Measurements from ENCODE around the gene SPDYE11.
A peak's percentile ranks its signal among the peaks of the same experiment; 100 is the strongest.
"Not testable (repeated sequence)": the region's sequence is repeated elsewhere in the genome, so short reads cannot be mapped to it uniquely, and the experiment has no call there.

The SPDYE11 gene

DNA sequence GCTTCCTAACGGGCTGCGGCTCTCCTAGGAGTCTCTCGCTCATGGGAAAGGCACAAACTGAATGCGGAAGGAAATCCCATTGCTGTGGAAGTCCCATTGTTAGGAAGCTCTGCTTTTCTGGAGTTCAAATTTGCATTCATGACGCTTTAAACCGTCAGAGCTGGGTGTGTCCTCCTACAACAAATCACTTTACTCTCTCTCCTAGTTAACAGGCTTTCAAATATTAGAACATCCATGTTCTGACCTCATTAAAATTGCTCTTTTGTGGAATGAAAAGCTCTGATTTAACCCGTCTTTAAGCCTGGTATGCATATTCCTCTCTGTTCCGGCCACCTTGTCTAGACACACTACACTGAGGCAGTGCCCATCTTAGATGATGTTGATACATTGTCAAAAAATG lies at the start of gene SPDYE11:
Gene SPDYE11, minus strand, starts transcription at position 101 of the 400 bp plus-strand sequence. CDS start 1,800 bp downstream, outside the sequence.
- not testable (repeated sequence) for DNase-seq

GRCh38 chr7:73085938-73086337 lies 28.2 kb upstream of the SPDYE11 start, which contains the start of gene SPDYE9:
Gene SPDYE9 (minus strand): TSS chr7:73086038. CDS start chr7:73084238, 1,800 bp downstream.
- not testable (repeated sequence) for DNase-seq

DNA sequence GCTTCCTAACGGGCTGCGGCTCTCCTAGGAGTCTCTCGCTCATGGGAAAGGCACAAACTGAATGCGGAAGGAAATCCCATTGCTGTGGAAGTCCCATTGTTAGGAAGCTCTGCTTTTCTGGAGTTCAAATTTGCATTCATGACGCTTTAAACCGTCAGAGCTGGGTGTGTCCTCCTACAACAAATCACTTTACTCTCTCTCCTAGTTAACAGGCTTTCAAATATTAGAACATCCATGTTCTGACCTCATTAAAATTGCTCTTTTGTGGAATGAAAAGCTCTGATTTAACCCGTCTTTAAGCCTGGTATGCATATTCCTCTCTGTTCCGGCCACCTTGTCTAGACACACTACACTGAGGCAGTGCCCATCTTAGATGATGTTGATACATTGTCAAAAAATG lies 28.0 kb downstream of the SPDYE11 start, which contains the start of gene SPDYE8:
Gene SPDYE8, minus strand, starts transcription at position 101 of the 400 bp plus-strand sequence. CDS start 1,800 bp downstream, outside the sequence.
- not testable (repeated sequence) for DNase-seq

- DNase-seq = not testable (repeated sequence)
Measured at GRCh38 chr7:73006491-73006890, 51.2 kb downstream of the SPDYE11 start.

DNA sequence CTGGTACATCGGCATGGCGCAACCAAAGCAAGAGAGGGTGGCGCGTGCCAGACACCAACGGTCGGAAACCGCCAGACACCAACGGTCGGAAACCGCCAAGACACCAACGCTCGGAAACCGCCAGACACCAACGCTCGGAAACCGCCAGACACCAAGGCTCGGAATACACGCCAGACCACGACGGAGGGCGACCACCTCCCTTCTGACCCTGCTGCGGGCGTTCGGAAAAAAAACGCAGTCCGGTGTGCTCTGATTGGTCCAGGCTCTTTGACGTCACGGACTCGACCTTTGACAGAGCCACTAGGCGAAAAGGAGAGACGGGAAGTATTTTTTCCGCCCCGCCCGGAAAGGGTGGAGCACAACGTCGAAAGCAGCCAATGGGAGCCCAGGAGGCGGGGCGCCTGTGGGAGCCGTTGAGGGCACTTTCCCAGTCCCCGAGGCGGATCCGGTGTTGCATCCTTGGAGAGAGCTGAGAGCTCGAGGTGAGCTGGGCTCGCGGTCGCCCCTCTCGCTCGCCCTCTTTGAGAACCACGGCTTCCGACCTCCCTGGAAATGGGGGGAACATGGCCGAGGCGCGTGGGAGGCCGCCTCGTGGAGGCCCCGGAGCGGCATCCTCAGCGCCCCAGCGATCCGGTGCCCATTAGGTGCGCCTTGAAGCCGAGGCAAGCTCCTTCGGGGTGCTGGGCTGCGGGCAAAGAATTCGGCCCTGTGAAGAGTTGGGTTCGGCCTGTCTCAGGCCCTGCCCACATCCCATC lies 51.8 kb downstream of the SPDYE11 start:
- peak; percentile 89 for DNase-seq

DNA sequence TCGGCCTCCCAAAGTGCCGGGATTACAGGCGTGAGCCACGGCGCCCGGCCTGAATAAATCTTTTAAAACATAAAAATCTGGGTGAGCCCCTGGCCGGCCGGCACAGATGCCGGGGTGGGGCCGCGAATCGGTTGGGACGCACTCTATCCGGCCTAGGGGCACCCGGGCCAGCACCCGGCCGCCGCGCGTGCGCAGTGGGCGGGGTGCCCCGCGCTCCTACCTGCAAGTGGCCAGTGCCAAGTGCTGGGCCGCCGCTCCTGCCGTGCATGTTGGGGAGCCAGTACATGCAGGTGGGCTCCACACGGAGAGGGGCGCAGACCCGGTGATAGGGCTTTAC lies 52.4 kb downstream of the SPDYE11 start:
- DNase-seq = not testable (repeated sequence)

GRCh38 chr7:72997887-72998468 lies 59.7 kb downstream of the SPDYE11 start:
- DNase-seq = not testable (repeated sequence)
